GM18520 (cell line): ENCODE data around the gene STK31.
"Not testable (repeated sequence)": the region's sequence is repeated elsewhere in the genome, so short reads cannot be mapped to it uniquely, and the experiment has no call there.

Experiments
- ATAC-seq: cut with Tn5 transposase; IDR thresholded peaks from one replicate; pipeline ENCODE4 v1.9.1; 2021; ENCODE audit not compliant: unreplicated experiment

The STK31 gene

GRCh38 chr7:23710000-23710399 is at the start of gene STK31:
STK31 (plus strand) TSS chr7:23710219; CDS start chr7:23710286, 67 bp downstream.
- no peak for ATAC-seq

- no peak for ATAC-seq
Measured at GRCh38 chr7:23661385-23661784, 48.6 kb upstream of the STK31 start.

- no peak for ATAC-seq
Measured at GRCh38 chr7:23662124-23662983, 47.7 kb upstream of the STK31 start.

GRCh38 chr7:23662984-23663313 is 47.1 kb upstream of the STK31 start:
- ATAC-seq = no peak

GRCh38 chr7:23664122-23664521 is 45.9 kb upstream of the STK31 start:
- no peak for ATAC-seq

GRCh38 chr7:23672033-23672432 is 38.0 kb upstream of the STK31 start:
- no peak for ATAC-seq

- peak; percentile 92 for ATAC-seq
Measured at GRCh38 chr7:23679898-23680413, 30.1 kb upstream of the STK31 start, which contains the start of gene FAM221A. FAM221A (plus strand) TSS chr7:23680199; CDS start chr7:23680219, 20 bp downstream.

- no peak for ATAC-seq
Measured at GRCh38 chr7:23680414-23681405, 29.3 kb upstream of the STK31 start.

GRCh38 chr7:23684041-23684440 is 26.0 kb upstream of the STK31 start:
- not testable (repeated sequence) for ATAC-seq

GRCh38 chr7:23685731-23686130 is 24.3 kb upstream of the STK31 start:
- ATAC-seq = no peak

GRCh38 chr7:23687011-23687410 is 23.0 kb upstream of the STK31 start:
- ATAC-seq = no peak

- no peak for ATAC-seq
Measured at GRCh38 chr7:23689165-23689564, 20.9 kb upstream of the STK31 start.

GRCh38 chr7:23691320-23691719 is 18.7 kb upstream of the STK31 start:
- no peak for ATAC-seq

- no peak for ATAC-seq
Measured at GRCh38 chr7:23693224-23693623, 16.8 kb upstream of the STK31 start.

- ATAC-seq = no peak
Measured at GRCh38 chr7:23696916-23697441, 13.0 kb upstream of the STK31 start.

- ATAC-seq = no peak
Measured at GRCh38 chr7:23698822-23699221, 11.2 kb upstream of the STK31 start.

GRCh38 chr7:23700046-23700445 is 10.0 kb upstream of the STK31 start:
- no peak for ATAC-seq

GRCh38 chr7:23709081-23709750 is 803 bp upstream of the STK31 start:
- ATAC-seq = no peak

GRCh38 chr7:23712368-23713284 is 2.6 kb downstream of the STK31 start:
- no peak for ATAC-seq
